OCI-LY1 (cell line): ENCODE measurements around the gene CACNA2D3.

Experiments
- H2AFZ ChIP-seq: fragments of 200-600 bp; sonication (generic), shearing (Covaris generic); 2 replicates; pipeline ENCODE4 v1.6.0; 2014; ENCODE audit warnings: antibody characterized with exemption, mild to moderate bottlenecking, low read length
- H3F3A ChIP-seq: fragments of 200-600 bp; sonication (generic), shearing (Covaris generic); 2 replicates; pipeline ENCODE4 v1.6.0; 2014; ENCODE audit warnings: mild to moderate bottlenecking, antibody characterized with exemption, low read length, moderate library complexity; ENCODE audit not compliant: insufficient read depth
- H3K27ac ChIP-seq: fragments of 200-600 bp; sonication (generic); 2 replicates; pipeline ENCODE4 v1.5.1; 2014; ENCODE audit warnings: low read length, mixed run types, mild to moderate bottlenecking, low read depth; ENCODE audit not compliant: poor library complexity, severe bottlenecking
- H3K27me3 ChIP-seq: fragments of 200-600 bp; sonication (generic); 2 replicates; pipeline ENCODE4 v1.6.0; 2014; ENCODE audit warnings: antibody characterized with exemption, mild to moderate bottlenecking, low read length, moderate library complexity; ENCODE audit not compliant: insufficient read depth
- H3K36me3 ChIP-seq: fragments of 200-600 bp; sonication (generic); 2 replicates; pipeline ENCODE4 v1.6.1; 2014; ENCODE audit warnings: mild to moderate bottlenecking, antibody characterized with exemption, low read length, moderate library complexity, mixed read lengths; ENCODE audit not compliant: insufficient read depth
- H3K4me1 ChIP-seq: fragments of 200-600 bp; sonication (generic); 2 replicates; pipeline ENCODE4 v1.5.1; 2014; ENCODE audit warnings: mild to moderate bottlenecking, low read length, moderate library complexity; ENCODE audit not compliant: insufficient read depth, severe bottlenecking
- H3K4me2 ChIP-seq: fragments of 200-600 bp; sonication (generic), shearing (Covaris generic); 2 replicates; pipeline ENCODE4 v1.6.1; 2014; ENCODE audit warnings: low read length
- H3K4me3 ChIP-seq: fragments of 200-600 bp; sonication (generic); 2 replicates; pipeline ENCODE4 v1.5.1; 2014; ENCODE audit warnings: low read length, low read depth, mild to moderate bottlenecking, mixed read lengths; ENCODE audit not compliant: poor library complexity, severe bottlenecking
- H3K79me2 ChIP-seq: fragments of 200-600 bp; shearing (Covaris generic); 2 replicates; pipeline ENCODE4 v1.6.1; 2016; ENCODE audit warnings: mixed run types, low read length, mixed read lengths; ENCODE audit not compliant: insufficient read depth
- H3K9ac ChIP-seq: fragments of 200-600 bp; sonication (generic), shearing (Covaris generic); 2 replicates; pipeline ENCODE4 v1.6.1; 2014; ENCODE audit warnings: mild to moderate bottlenecking, low read length, mixed read lengths
- H3K9me2 ChIP-seq: fragments of 200-600 bp; sonication (generic), shearing (Covaris generic); 2 replicates; pipeline ENCODE4 v1.6.1; 2014; ENCODE audit warnings: low read depth, mild to moderate bottlenecking, low read length, mixed read lengths
- H3K9me3 ChIP-seq: fragments of 200-600 bp; shearing (Covaris generic); 2 replicates; pipeline ENCODE4 v1.6.1; 2014; ENCODE audit warnings: low read length, mixed read lengths
- H4K20me1 ChIP-seq: fragments of 200-600 bp; sonication (generic), shearing (Covaris generic); 2 replicates; pipeline ENCODE4 v1.6.0; 2016; ENCODE audit warnings: mild to moderate bottlenecking, low read length; ENCODE audit not compliant: insufficient read depth
- EZH2 ChIP-seq: fragments of 200-600 bp; sonication (generic), shearing (Covaris generic); IDR thresholded peaks from 2 replicates; pipeline ENCODE4 v1.8.0; 2017; ENCODE audit warnings: borderline replicate concordance, mixed run types, mild to moderate bottlenecking, antibody characterized with exemption, low read length, moderate library complexity, mixed read lengths
- TF ChIP-seq, protein P1 (sequence below): fragments of 200-600 bp; sonication (generic), shearing (Covaris generic); IDR thresholded peaks from 2 replicates; pipeline ENCODE4 v1.5.1; 2017; ENCODE audit warnings: mild to moderate bottlenecking, antibody characterized with exemption, low read length, moderate library complexity, mixed read lengths

The CACNA2D3 gene

DNA sequence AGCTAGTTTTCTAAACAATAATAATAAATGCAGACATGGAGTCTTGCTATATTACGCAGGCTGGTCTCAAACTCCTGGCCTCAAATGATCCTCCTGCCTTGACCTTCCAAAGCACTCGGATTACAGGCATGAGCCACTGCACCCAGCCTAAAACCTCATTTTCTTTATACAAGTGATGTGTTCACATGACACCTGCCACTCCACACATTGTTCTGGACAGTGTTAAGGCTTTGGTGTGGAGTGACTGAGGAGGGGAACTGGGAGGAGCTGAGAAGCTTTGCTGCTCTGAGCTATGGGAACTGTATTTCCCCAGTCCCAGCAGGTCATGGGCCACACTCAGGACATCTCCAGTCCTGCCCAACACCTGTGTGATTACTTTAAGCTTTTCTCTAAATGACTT, 425.5 kb downstream of the CACNA2D3 start:
- no peak overlapping the region for H2AFZ ChIP-seq

GRCh38 chr3:54549607-54550220, 427.4 kb downstream of the CACNA2D3 start:
- H3K9ac ChIP-seq = no peak overlapping the region
- no peak overlapping the region for H3K4me2 ChIP-seq
- no peak overlapping the region for H3K4me3 ChIP-seq
- H3F3A ChIP-seq = no peaks in the 10 kb centered on the region
- H3K79me2 ChIP-seq = no peaks in the 10 kb centered on the region
- H3K9me2 ChIP-seq = no peaks in the 10 kb centered on the region
- H4K20me1 ChIP-seq = no peaks in the 10 kb centered on the region
- no peaks in the 10 kb centered on the region for H3K4me1 ChIP-seq
- no peak overlapping the region for H3K27ac ChIP-seq
- no peaks in the 10 kb centered on the region for H3K27me3 ChIP-seq
- no peak overlapping the region for H2AFZ ChIP-seq
- no peak for TF ChIP-seq EZH2
- TF ChIP-seq, protein P1, sequence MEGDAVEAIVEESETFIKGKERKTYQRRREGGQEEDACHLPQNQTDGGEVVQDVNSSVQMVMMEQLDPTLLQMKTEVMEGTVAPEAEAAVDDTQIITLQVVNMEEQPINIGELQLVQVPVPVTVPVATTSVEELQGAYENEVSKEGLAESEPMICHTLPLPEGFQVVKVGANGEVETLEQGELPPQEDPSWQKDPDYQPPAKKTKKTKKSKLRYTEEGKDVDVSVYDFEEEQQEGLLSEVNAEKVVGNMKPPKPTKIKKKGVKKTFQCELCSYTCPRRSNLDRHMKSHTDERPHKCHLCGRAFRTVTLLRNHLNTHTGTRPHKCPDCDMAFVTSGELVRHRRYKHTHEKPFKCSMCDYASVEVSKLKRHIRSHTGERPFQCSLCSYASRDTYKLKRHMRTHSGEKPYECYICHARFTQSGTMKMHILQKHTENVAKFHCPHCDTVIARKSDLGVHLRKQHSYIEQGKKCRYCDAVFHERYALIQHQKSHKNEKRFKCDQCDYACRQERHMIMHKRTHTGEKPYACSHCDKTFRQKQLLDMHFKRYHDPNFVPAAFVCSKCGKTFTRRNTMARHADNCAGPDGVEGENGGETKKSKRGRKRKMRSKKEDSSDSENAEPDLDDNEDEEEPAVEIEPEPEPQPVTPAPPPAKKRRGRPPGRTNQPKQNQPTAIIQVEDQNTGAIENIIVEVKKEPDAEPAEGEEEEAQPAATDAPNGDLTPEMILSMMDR = no peak
- H3K36me3 ChIP-seq = no peaks in the 10 kb centered on the region
- no peaks in the 10 kb centered on the region for H3K9me3 ChIP-seq

More for the DNA sequence above, 425.5 kb downstream of the CACNA2D3 start:
- Histone ChIP-seq H3K27ac (no peak overlapping the region), H3K27me3 (no peaks in the 10 kb centered on the region), H3K4me3 (no peak overlapping the region), H3K9me2 (no peaks in the 10 kb centered on the region), H3F3A (no peaks in the 10 kb centered on the region), H3K9ac (no peak overlapping the region), H3K79me2 (no peaks in the 10 kb centered on the region), H3K4me2 (no peak overlapping the region), H4K20me1 (no peaks in the 10 kb centered on the region), H3K9me3 (no peaks in the 10 kb centered on the region), H3K4me1 (no peaks in the 10 kb centered on the region), H3K36me3 (no peaks in the 10 kb centered on the region)
- TF ChIP-seq EZH2 = no peak
- TF ChIP-seq, protein P1 = no peak

GRCh38 chr3:54550221-54550977, 428.0 kb downstream of the CACNA2D3 start:
- no peaks in the 10 kb centered on the region for H3K4me1 ChIP-seq
- no peaks in the 10 kb centered on the region for H3K9me3 ChIP-seq
- no peak overlapping the region for H3K9ac ChIP-seq
- no peak overlapping the region for H3K4me2 ChIP-seq
- H3K27me3 ChIP-seq = no peaks in the 10 kb centered on the region
- TF ChIP-seq, protein P1 = no peak
- no peak for TF ChIP-seq EZH2
- H3F3A ChIP-seq = no peaks in the 10 kb centered on the region
- H3K4me3 ChIP-seq = no peak overlapping the region
- H2AFZ ChIP-seq = no peak overlapping the region
- H3K79me2 ChIP-seq = no peaks in the 10 kb centered on the region
- no peaks in the 10 kb centered on the region for H3K9me2 ChIP-seq
- no peak overlapping the region for H3K27ac ChIP-seq
- no peaks in the 10 kb centered on the region for H4K20me1 ChIP-seq
- no peaks in the 10 kb centered on the region for H3K36me3 ChIP-seq
